GM12878 (cell line): Measurements from ENCODE around the gene LILRB3. TPM values are rescaled to one million over a fixed set of nuclear protein-coding genes. Genes with fewer than 3 reads are reported as not detected.

Experiments used
- ATAC-seq: fragments of 200-7000 bp; cut with Tn5 transposase; 3 replicates; pipeline ENCODE4 v1.9.1; 2020; ENCODE audit warnings: mild to moderate bottlenecking, moderate library complexity
- BruUV-seq: library from RNA; stranded (reverse); fragments of 400-500 nt; replicated peaks from 2 replicates; lab custom pipeline; 2021; lab: Mats Ljungman, UMichigan
- CTCF ChIA-PET: fragments of 300-600 bp; sonication (Branson Sonifier 250); formaldehyde crosslinking; extraction: SDS; loops from one replicate; lab custom pipeline; 2021; ENCODE audit warnings: inconsistent platforms; lab: Yijun Ruan, JAX
- POLR2A ChIA-PET: fragments of 350-600 bp; formaldehyde crosslinking; extraction: SDS; loops from one replicate; lab custom pipeline; 2021; ENCODE audit warnings: inconsistent platforms; lab: Charles Lee
- RAD21 ChIA-PET: fragments of 300-600 bp; sonication (Branson Sonifier 250); formaldehyde crosslinking; loops from one replicate; lab custom pipeline; 2023; ENCODE audit warnings: antibody characterized with exemption; ENCODE audit not compliant: unreplicated experiment; lab: Charles Lee
- SMC1A ChIA-PET: fragments of 300-600 bp; sonication (Branson Sonifier 250); formaldehyde crosslinking; loops from one replicate; lab custom pipeline; 2023; ENCODE audit not compliant: unreplicated experiment, uncharacterized antibody; lab: Charles Lee
- DNase-seq: peaks from one replicate; pipeline ENCODE4 v3.0.0-alpha.2; 2011; ENCODE audit warnings: low read depth, low spot score
- FAIRE-seq: peaks from 3 replicates; lab custom pipeline; 2011; peaks lifted over from hg19 to GRCh38; lab: Jason Lieb, UNC
- H2AFZ ChIP-seq: 2 replicates; pipeline ENCODE4 v1.6.0; 2011; ENCODE audit warnings: low read depth, low read length, control low read depth; ENCODE audit not compliant: control insufficient read depth
- H3K27ac ChIP-seq: 2 replicates; pipeline ENCODE4 v1.5.1; 2011; ENCODE audit warnings: control low read depth; ENCODE audit not compliant: control insufficient read depth, insufficient read depth
- H3K27me3 ChIP-seq, 2 experiments: replicated peaks in 1 of 2; 2 replicates each; pipeline versions ENCODE4 v1.6.0 to v1.6.1; 2011; ENCODE audit warnings: low read length in 1 of 2; ENCODE audit not compliant: control insufficient read depth in 2 of 2, insufficient read depth in 2 of 2
- H3K36me3 ChIP-seq, 2 experiments: 2 replicates each; pipeline ENCODE4 v1.5.1; 2011; ENCODE audit warnings: low read length in 1 of 2; ENCODE audit not compliant: control insufficient read depth in 2 of 2, insufficient read depth in 2 of 2
- H3K4me1 ChIP-seq: 2 replicates; pipeline ENCODE4 v1.6.1; 2011; ENCODE audit warnings: mild to moderate bottlenecking, low read length, moderate library complexity, mixed read lengths; ENCODE audit not compliant: control insufficient read depth, insufficient read depth
- H3K4me2 ChIP-seq: 2 replicates; pipeline ENCODE4 v1.6.0; 2011; ENCODE audit warnings: control low read depth; ENCODE audit not compliant: control insufficient read depth, insufficient read depth
- H3K4me3 ChIP-seq: fragments of 200-600 bp; sonication (generic); 2 replicates; pipeline ENCODE4 v1.5.1; 2016
- H3K79me2 ChIP-seq: 2 replicates; pipeline ENCODE4 v1.6.0; 2011; ENCODE audit warnings: low read length; ENCODE audit not compliant: control insufficient read depth, insufficient read depth
- H3K9ac ChIP-seq: 2 replicates; pipeline ENCODE4 v1.8.0; 2011; ENCODE audit warnings: low read length, control low read depth, mixed read lengths; ENCODE audit not compliant: control insufficient read depth, insufficient read depth
- H3K9me3 ChIP-seq: replicated peaks from 3 replicates; pipeline ENCODE4 v1.5.1; 2011; ENCODE audit warnings: mild to moderate bottlenecking, low read length; ENCODE audit not compliant: control insufficient read depth, insufficient read depth
- H4K20me1 ChIP-seq: 2 replicates; pipeline ENCODE4 v1.6.0; 2011; ENCODE audit not compliant: control insufficient read depth, insufficient read depth
- ETV6 ChIP-seq, 2 experiments: fragments of 450-650 bp in 1 of 2; IDR thresholded peaks in 1 of 2; conservative IDR thresholded peaks in 1 of 2; 2 replicates each; pipeline ENCODE4 v1.6.1; 2014; ENCODE audit warnings: antibody characterized with exemption in 1 of 2, borderline replicate concordance in 1 of 2, low read depth in 1 of 2, mild to moderate bottlenecking in 1 of 2, moderate library complexity in 1 of 2
- IKZF2 ChIP-seq, 2 experiments: fragments of 450-650 bp; IDR thresholded peaks; 2 replicates each; pipeline ENCODE4 v1.6.1; 2017; ENCODE audit warnings: mild to moderate bottlenecking in 2 of 2, moderate library complexity in 2 of 2
- MTA3 ChIP-seq: IDR thresholded peaks from 2 replicates; pipeline ENCODE4 v1.6.1; 2012; ENCODE audit warnings: low read length, inconsistent platforms, borderline replicate concordance
- NBN ChIP-seq: fragments of 450-650 bp; IDR thresholded peaks from 2 replicates; pipeline ENCODE4 v1.6.1; 2016
- RAD21 ChIP-seq: IDR thresholded peaks from 2 replicates; pipeline ENCODE4 v1.6.1; 2011; ENCODE audit warnings: mild to moderate bottlenecking, low read depth, low read length, moderate library complexity; ENCODE audit not compliant: insufficient read depth
- SKIL ChIP-seq: fragments of 450-650 bp; IDR thresholded peaks from 2 replicates; pipeline ENCODE4 v1.6.1; 2017; ENCODE audit warnings: mild to moderate bottlenecking, low read depth, inconsistent platforms; ENCODE audit not compliant: poor library complexity, severe bottlenecking
- SREBF2 ChIP-seq: IDR thresholded peaks from 2 replicates; pipeline ENCODE4 v1.6.1; 2012; ENCODE audit warnings: mild to moderate bottlenecking, low read length
- TAF1 ChIP-seq: IDR thresholded peaks from 2 replicates; pipeline ENCODE4 v1.6.1; 2011; ENCODE audit warnings: mild to moderate bottlenecking, low read depth, low read length, borderline replicate concordance
- YBX1 ChIP-seq: fragments of 450-650 bp; IDR thresholded peaks from 2 replicates; pipeline ENCODE4 v1.6.1; 2016; ENCODE audit warnings: antibody characterized with exemption
- ZNF24 ChIP-seq: fragments of 450-650 bp; IDR thresholded peaks from 2 replicates; pipeline ENCODE4 v1.6.1; 2017; ENCODE audit warnings: antibody characterized with exemption, mild to moderate bottlenecking
- WGBS: methylation state at CpG from one replicate; pipeline ENCODE4 v1.1.6; 2016; ENCODE audit warnings: low lambda C conversion rate; ENCODE audit not compliant: insufficient replicate concordance, insufficient coverage; ENCODE audit errors: missing lambda C conversion rate; 5-methylcytosine and 5-hydroxymethylcytosine counted together
- in situ Hi-C: fragments of 300-500 bp; cut with MboI; formaldehyde crosslinking; loops from 9 replicates; pipeline ENCODE4 v1.14.3; 2018; ENCODE audit warnings: mixed read lengths
- intact Hi-C: fragments of 100-400 bp; cut with micrococcal nuclease; formaldehyde crosslinking; loops from one replicate; pipeline ENCODE4 v1.14.2; 2022; ENCODE audit not compliant: unreplicated experiment
- polyA plus RNA-seq, 11 experiments: library from polyadenylated mRNA; depleted of rRNA in 4 of 11; unstranded in 6 of 11; stranded (reverse) in 5 of 11; fragments of >200 nt; fragmentation: Nextera tagmentation in 4 of 11; fragmentation: Illumina TruSeq in 1 of 11; extraction: Ambion mirVana in 4 of 11; extraction: Trizol in 1 of 11; gene quantifications; 1 replicate in 1 of 11; 2 replicates in 10 of 11; pipeline versions ENCODE4 v1.2.1 to v1.2.3, GENCODE V29; 2011 to 2016; ENCODE audit warnings: inconsistent platforms in 2 of 11, missing spikeins in 2 of 11, low read depth in 1 of 11
- total RNA-seq, 4 experiments: library from RNA; depleted of rRNA in 3 of 4; stranded (reverse); fragments of >200 nt in 3 of 4; fragmentation: Illumina TruSeq in 1 of 4; extraction: Trizol in 1 of 4; gene quantifications; 2 replicates each; pipeline versions ENCODE4 v1.2.1 to v1.2.3, GENCODE V29; 2013 to 2021
- TF ChIP-seq, protein P1 (sequence below), 3 experiments: IDR thresholded peaks in 2 of 3; conservative IDR thresholded peaks in 1 of 3; 2 replicates each; pipeline ENCODE4 v1.5.1; 2011; ENCODE audit warnings: low read depth in 3 of 3, low read length in 3 of 3, mild to moderate bottlenecking in 3 of 3, control low read depth in 2 of 3, moderate library complexity in 2 of 3, inconsistent platforms in 1 of 3, mixed read lengths in 1 of 3; ENCODE audit not compliant: control insufficient read depth in 2 of 3, insufficient read depth in 1 of 3; ENCODE audit errors: extremely low read depth in 1 of 3
- TF ChIP-seq, protein P2 (sequence below): fragments of 450-650 bp; formaldehyde crosslinking; IDR thresholded peaks from 2 replicates; pipeline ENCODE4 v1.4.0; 2022; ENCODE audit warnings: mild to moderate bottlenecking, moderate library complexity

The LILRB3 gene
- total and polyA plus RNA-seq, 10 of the 15 experiments (the other 5 are each of a cell fraction or from before 2014, with no cell fraction given): 0.04 to 1.1 (median 0.18) TPM; not detected in 1

DNA sequence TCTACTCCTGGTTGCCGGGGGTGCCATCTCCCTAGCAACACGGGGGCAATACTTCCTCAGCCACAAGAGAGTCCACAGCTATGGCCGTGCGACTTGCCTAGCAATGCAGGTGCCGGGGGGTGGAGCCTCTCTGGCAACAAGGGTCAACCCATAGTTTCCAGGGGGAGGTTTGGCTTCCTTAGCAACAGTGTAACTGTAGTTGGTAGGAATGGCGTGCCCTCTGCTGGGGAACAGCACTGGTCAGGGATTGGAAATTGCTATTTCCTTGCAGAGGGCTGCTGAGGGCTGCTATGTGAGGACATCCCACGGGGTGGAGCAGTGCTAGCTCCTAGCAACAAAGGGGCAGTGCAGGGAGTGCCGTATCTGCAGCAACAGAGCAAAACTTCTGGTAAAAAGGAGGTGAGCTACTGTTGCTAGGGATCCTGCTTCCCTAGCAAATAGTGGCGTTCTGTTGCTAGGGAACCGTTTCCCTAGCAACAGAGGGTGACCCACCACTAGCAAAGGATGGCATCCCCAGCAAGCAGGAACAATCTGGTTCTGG lies 42.8 kb downstream of the LILRB3 start:
- SMC1A ChIA-PET: no interaction called here
- H3K36me3 ChIP-seq: peaks cover 0 to 3% of the 10 kb centered on the region in 2 experiments; a peak in 1 of 4 replicates
- FAIRE-seq (no peak), DNase-seq (no peak), ATAC-seq (peak; percentile 71)
- H3K27me3 ChIP-seq: no peaks in the 10 kb centered on the region
- H3K4me1 ChIP-seq: no peaks in the 10 kb centered on the region
- no peaks in the 10 kb centered on the region for H4K20me1 ChIP-seq
- no peak overlapping the region for H3K27ac ChIP-seq
- no peak overlapping the region for H3K4me2 ChIP-seq
- H3K4me3 ChIP-seq: no peak overlapping the region
- intact Hi-C loops (no loop called here), in situ Hi-C loops (no loop called here)
- H2AFZ ChIP-seq: no peak overlapping the region
- TF ChIP-seq YBX1 (no peak), SREBF2 (no peak), ETV6 (conservative IDR thresholded peaks at IDR 0.05 in 1 of 2, IDR thresholded peaks at IDR 0.05 in 1 of 2; ENCODE audit: borderline replicate concordance in 1 of 2, low read depth in 1 of 2) (no peak), RAD21 (peak; percentile 24), NBN (no peak), IKZF2 (IDR thresholded peaks at IDR 0.05) (no peak), MTA3 (no peak), TAF1 (no peak), SKIL (no peak), ZNF24 (no peak)
- TF ChIP-seq, protein P1, sequence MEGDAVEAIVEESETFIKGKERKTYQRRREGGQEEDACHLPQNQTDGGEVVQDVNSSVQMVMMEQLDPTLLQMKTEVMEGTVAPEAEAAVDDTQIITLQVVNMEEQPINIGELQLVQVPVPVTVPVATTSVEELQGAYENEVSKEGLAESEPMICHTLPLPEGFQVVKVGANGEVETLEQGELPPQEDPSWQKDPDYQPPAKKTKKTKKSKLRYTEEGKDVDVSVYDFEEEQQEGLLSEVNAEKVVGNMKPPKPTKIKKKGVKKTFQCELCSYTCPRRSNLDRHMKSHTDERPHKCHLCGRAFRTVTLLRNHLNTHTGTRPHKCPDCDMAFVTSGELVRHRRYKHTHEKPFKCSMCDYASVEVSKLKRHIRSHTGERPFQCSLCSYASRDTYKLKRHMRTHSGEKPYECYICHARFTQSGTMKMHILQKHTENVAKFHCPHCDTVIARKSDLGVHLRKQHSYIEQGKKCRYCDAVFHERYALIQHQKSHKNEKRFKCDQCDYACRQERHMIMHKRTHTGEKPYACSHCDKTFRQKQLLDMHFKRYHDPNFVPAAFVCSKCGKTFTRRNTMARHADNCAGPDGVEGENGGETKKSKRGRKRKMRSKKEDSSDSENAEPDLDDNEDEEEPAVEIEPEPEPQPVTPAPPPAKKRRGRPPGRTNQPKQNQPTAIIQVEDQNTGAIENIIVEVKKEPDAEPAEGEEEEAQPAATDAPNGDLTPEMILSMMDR (IDR thresholded peaks at IDR 0.05 in 2 of 3, conservative IDR thresholded peaks at IDR 0.05 in 1 of 3; ENCODE audit: control insufficient read depth in 2 of 3, extremely low read depth in 1 of 3, insufficient read depth in 1 of 3, low read depth in 3 of 3, low read length in 3 of 3): peak in 2 of 3 experiments; percentile 17 to 23; a peak in 1 of 6 replicates
- TF ChIP-seq, protein P2, sequence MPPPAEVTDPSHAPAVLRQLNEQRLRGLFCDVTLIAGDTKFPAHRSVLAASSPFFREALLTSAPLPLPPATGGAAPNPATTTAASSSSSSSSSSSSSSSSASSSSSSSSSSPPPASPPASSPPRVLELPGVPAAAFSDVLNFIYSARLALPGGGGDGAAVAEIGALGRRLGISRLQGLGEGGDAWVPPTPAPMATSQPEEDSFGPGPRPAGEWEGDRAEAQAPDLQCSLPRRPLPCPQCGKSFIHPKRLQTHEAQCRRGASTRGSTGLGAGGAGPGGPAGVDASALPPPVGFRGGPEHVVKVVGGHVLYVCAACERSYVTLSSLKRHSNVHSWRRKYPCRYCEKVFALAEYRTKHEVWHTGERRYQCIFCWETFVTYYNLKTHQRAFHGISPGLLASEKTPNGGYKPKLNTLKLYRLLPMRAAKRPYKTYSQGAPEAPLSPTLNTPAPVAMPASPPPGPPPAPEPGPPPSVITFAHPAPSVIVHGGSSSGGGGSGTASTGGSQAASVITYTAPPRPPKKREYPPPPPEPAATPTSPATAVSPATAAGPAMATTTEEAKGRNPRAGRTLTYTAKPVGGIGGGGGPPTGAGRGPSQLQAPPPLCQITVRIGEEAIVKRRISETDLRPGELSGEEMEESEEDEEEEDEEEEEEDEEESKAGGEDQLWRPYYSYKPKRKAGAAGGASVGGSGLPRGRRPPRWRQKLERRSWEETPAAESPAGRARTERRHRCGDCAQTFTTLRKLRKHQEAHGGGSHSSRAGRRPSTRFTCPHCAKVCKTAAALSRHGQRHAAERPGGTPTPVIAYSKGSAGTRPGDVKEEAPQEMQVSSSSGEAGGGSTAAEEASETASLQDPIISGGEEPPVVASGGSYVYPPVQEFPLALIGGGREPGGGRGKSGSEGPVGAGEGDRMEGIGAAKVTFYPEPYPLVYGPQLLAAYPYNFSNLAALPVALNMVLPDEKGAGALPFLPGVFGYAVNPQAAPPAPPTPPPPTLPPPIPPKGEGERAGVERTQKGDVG: no peak
- RAD21 ChIA-PET: no interaction called here
- CTCF ChIA-PET: interaction anchor here (0.7 to 1.4 kb wide), 4 partner anchors 9 to 210 kb away, joined by 3 read pairs; partner anchors contain the start of gene MBOAT7
- no TSS peak for BruUV-seq
- POLR2A ChIA-PET: no interaction called here
- H3K9me3 ChIP-seq: no peaks in the 10 kb centered on the region
- H3K9ac ChIP-seq: no peak overlapping the region
- WGBS: 72% methylated on average over 10 of the region's 10 CpGs
- H3K79me2 ChIP-seq: no peaks in the 10 kb centered on the region
